Body of pancreas (tissue), 4 donors: Measurements from ENCODE around the gene ATXN7L2.

ENCODE experiments used
- POLR2A ChIP-seq, 3 donors: fragments of 450-650 bp; IDR thresholded peaks; one replicate each; pipeline ENCODE4 v1.6.1; 2016; ENCODE audit warnings: antibody characterized with exemption in 3 of 3, mild to moderate bottlenecking in 2 of 3
- TF ChIP-seq, protein P1 (sequence below), 7 experiments: fragments of 450-650 bp in 4 of 7; fragments of 200-600 bp in 3 of 7; sonication (generic) in 3 of 7; IDR thresholded peaks; one replicate each; pipeline ENCODE4 v1.5.1; 2016 to 2019; ENCODE audit warnings: antibody characterized with exemption in 7 of 7

DNA sequence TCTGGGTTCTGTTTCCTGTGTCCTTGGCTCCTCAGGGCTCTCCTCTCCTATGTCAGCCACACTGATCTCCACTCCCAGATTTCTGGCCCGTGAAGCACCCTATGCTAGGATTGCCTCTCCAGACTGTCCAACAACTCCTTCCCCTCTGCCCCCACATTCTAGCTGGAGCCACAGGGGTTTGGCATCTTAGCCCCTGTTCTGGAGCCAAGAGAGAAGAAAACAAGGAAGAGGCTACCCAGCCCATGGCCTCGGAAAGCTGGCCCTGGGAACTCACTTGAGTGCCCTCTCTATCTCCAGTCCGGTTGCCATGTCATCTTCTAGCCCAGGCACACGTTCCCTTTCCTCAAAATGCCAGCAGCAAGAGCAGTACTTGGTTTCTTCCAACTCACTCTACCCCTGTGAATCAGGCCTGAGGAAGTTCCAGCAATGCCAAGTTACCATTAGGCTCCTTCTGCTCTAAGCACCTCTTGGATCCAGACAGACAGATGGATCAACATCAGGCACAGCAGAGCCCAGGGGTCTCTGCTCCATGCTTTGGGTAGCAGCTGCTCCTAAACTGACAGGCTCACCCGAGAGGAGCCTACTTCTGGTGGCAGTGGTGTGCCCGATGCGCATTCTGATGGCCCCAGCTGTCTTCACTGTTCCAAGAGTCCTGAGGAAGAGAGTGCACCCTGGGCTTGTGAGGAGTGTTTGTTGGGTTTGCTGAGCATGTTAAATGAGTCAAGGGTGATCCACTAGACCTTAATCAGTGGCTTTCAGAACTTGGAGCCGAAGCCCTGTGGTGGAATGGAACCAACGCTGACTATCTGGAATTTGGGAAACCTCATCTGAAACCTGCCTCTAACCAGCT lies 44.4 kb downstream of the ATXN7L2 start:
- TF ChIP-seq, protein P1, sequence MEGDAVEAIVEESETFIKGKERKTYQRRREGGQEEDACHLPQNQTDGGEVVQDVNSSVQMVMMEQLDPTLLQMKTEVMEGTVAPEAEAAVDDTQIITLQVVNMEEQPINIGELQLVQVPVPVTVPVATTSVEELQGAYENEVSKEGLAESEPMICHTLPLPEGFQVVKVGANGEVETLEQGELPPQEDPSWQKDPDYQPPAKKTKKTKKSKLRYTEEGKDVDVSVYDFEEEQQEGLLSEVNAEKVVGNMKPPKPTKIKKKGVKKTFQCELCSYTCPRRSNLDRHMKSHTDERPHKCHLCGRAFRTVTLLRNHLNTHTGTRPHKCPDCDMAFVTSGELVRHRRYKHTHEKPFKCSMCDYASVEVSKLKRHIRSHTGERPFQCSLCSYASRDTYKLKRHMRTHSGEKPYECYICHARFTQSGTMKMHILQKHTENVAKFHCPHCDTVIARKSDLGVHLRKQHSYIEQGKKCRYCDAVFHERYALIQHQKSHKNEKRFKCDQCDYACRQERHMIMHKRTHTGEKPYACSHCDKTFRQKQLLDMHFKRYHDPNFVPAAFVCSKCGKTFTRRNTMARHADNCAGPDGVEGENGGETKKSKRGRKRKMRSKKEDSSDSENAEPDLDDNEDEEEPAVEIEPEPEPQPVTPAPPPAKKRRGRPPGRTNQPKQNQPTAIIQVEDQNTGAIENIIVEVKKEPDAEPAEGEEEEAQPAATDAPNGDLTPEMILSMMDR (IDR thresholded peaks at IDR 0.05) = no peak
- no peak for TF ChIP-seq POLR2A (IDR thresholded peaks at IDR 0.05)
